GM21423 (cell line): ENCODE data around the gene ACY1.
A peak's percentile ranks its signal among the peaks of the same experiment; 100 is the strongest.

Experiments used
- ATAC-seq: cut with Tn5 transposase; IDR thresholded peaks from one replicate; pipeline ENCODE4 v1.9.1; 2021; ENCODE audit warnings: mild to moderate bottlenecking, moderate library complexity; ENCODE audit not compliant: unreplicated experiment

Gene ACY1

GRCh38 chr3:51982838-51983577 lies at the start of gene ACY1:
Gene ACY1 (plus strand): TSS chr3:51983535. CDS start chr3:51984065, 530 bp downstream.
- peak; percentile 76 for ATAC-seq

- no peak for ATAC-seq
Measured at GRCh38 chr3:51934139-51934850, 49.0 kb upstream of the ACY1 start.

- no peak for ATAC-seq
Measured at GRCh38 chr3:51934991-51935885, 48.1 kb upstream of the ACY1 start.

GRCh38 chr3:51935886-51936755 lies 47.2 kb upstream of the ACY1 start:
- no peak for ATAC-seq

GRCh38 chr3:51937014-51937413 lies 46.3 kb upstream of the ACY1 start:
- ATAC-seq = no peak

- no peak for ATAC-seq
Measured at GRCh38 chr3:51937611-51938450, 45.5 kb upstream of the ACY1 start.

- ATAC-seq = no peak
Measured at GRCh38 chr3:51938780-51939425, 44.4 kb upstream of the ACY1 start.

- ATAC-seq = no peak
Measured at GRCh38 chr3:51940648-51941462, 42.5 kb upstream of the ACY1 start.

- ATAC-seq = no peak
Measured at GRCh38 chr3:51941463-51941797, 41.9 kb upstream of the ACY1 start.

GRCh38 chr3:51941798-51942602 lies 41.3 kb upstream of the ACY1 start, which contains the start of the genes PARP3 and RRP9:
Gene PARP3 (plus strand): TSS chr3:51942363. CDS start chr3:51943356, 993 bp downstream.
Gene RRP9 (minus strand): TSS chr3:51941904. CDS start chr3:51941867, 37 bp downstream.
- ATAC-seq = peak; percentile 86

GRCh38 chr3:51942603-51943450 lies 40.5 kb upstream of the ACY1 start:
- ATAC-seq = peak; percentile 28

GRCh38 chr3:51943451-51944391 lies 39.6 kb upstream of the ACY1 start:
- ATAC-seq = no peak

GRCh38 chr3:51944451-51945021 lies 38.8 kb upstream of the ACY1 start:
- ATAC-seq = no peak

- ATAC-seq = no peak
Measured at GRCh38 chr3:51945031-51945840, 38.1 kb upstream of the ACY1 start.
